SK-N-SH (cell line): ENCODE data around the gene STARD13.

ENCODE experiments used
- CHD2 ChIP-seq: fragments of 150-350 bp; IDR thresholded peaks from 2 replicates; pipeline ENCODE4 v1.6.1; 2018; ENCODE audit warnings: low read length; ENCODE audit not compliant: partially characterized antibody
- ELF1 ChIP-seq: IDR thresholded peaks from 2 replicates; pipeline ENCODE4 v1.4.0; 2012
- FOXM1 ChIP-seq: IDR thresholded peaks from 2 replicates; pipeline ENCODE4 v1.4.0; 2012; ENCODE audit warnings: low read depth, mild to moderate bottlenecking
- MXI1 ChIP-seq: IDR thresholded peaks from 2 replicates; pipeline ENCODE4 v1.6.1; 2012; ENCODE audit warnings: mild to moderate bottlenecking, low read depth, low read length, improper control_type of control experiment
- POLR2AphosphoS5 ChIP-seq: IDR thresholded peaks from 2 replicates; pipeline ENCODE4 v1.6.1; 2012; ENCODE audit warnings: low read depth, low read length
- RAD21 ChIP-seq: IDR thresholded peaks from 2 replicates; pipeline ENCODE4 v1.6.1; 2012; ENCODE audit warnings: mild to moderate bottlenecking, low read length
- SMC3 ChIP-seq: IDR thresholded peaks from 2 replicates; pipeline ENCODE4 v1.6.1; 2012; ENCODE audit warnings: low read depth, low read length, improper control_type of control experiment
- YY1 ChIP-seq: IDR thresholded peaks from 2 replicates; pipeline ENCODE4 v1.4.0; 2012; ENCODE audit warnings: low read depth, mild to moderate bottlenecking
- TF ChIP-seq, protein P1 (sequence below): fragments of 200-600 bp; sonication (generic); IDR thresholded peaks from 2 replicates; pipeline ENCODE4 v1.6.1; 2017; ENCODE audit warnings: antibody characterized with exemption, mild to moderate bottlenecking, moderate library complexity
- TF ChIP-seq, protein P2 (sequence below): IDR thresholded peaks from 2 replicates; pipeline ENCODE4; 2012
- TF ChIP-seq, protein P3 (sequence below): IDR thresholded peaks from 2 replicates; pipeline ENCODE4 v1.4.0; 2012; ENCODE audit warnings: low read depth
- TF ChIP-seq, protein P4 (sequence below): IDR thresholded peaks from 2 replicates; pipeline ENCODE4 v1.4.0; 2012; ENCODE audit warnings: low read depth, borderline replicate concordance
- TF ChIP-seq, protein P5 (sequence below): fragments of 150-350 bp; IDR thresholded peaks from 2 replicates; pipeline ENCODE4 v1.6.1; 2017; ENCODE audit warnings: antibody characterized with exemption, low read length, low read depth, borderline replicate concordance
- TF ChIP-seq, protein P6 (sequence below): IDR thresholded peaks from 2 replicates; pipeline ENCODE4 v1.6.1; 2012; ENCODE audit warnings: mild to moderate bottlenecking, low read depth, low read length, moderate library complexity

DNA sequence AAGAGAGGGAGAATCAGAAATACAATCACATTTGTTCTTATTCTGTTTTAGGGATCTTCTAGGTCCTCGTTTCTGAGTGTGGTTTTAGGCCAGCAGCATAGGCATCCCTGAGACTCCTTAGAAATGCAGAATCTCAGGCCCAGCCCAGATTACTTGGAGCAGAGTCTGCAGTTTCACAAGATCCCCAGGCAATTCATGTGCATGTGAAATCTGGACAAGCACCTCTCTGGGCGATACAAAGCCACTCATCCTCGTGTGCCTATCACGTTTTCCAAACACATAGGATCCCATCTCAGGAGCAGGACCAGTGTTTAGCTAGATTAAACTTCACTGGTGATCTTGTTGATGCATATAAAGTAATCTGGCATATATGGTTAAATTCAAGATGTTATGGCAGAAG, 182.1 kb downstream of the STARD13 start:
- TF ChIP-seq, protein P1, sequence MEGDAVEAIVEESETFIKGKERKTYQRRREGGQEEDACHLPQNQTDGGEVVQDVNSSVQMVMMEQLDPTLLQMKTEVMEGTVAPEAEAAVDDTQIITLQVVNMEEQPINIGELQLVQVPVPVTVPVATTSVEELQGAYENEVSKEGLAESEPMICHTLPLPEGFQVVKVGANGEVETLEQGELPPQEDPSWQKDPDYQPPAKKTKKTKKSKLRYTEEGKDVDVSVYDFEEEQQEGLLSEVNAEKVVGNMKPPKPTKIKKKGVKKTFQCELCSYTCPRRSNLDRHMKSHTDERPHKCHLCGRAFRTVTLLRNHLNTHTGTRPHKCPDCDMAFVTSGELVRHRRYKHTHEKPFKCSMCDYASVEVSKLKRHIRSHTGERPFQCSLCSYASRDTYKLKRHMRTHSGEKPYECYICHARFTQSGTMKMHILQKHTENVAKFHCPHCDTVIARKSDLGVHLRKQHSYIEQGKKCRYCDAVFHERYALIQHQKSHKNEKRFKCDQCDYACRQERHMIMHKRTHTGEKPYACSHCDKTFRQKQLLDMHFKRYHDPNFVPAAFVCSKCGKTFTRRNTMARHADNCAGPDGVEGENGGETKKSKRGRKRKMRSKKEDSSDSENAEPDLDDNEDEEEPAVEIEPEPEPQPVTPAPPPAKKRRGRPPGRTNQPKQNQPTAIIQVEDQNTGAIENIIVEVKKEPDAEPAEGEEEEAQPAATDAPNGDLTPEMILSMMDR = no peak
- TF ChIP-seq, protein P2, sequence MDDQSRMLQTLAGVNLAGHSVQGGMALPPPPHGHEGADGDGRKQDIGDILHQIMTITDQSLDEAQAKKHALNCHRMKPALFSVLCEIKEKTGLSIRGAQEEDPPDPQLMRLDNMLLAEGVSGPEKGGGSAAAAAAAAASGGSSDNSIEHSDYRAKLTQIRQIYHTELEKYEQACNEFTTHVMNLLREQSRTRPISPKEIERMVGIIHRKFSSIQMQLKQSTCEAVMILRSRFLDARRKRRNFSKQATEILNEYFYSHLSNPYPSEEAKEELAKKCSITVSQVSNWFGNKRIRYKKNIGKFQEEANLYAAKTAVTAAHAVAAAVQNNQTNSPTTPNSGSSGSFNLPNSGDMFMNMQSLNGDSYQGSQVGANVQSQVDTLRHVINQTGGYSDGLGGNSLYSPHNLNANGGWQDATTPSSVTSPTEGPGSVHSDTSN = no peak
- TF ChIP-seq, protein P3, sequence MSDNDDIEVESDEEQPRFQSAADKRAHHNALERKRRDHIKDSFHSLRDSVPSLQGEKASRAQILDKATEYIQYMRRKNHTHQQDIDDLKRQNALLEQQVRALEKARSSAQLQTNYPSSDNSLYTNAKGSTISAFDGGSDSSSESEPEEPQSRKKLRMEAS = no peak
- TF ChIP-seq, protein P4, sequence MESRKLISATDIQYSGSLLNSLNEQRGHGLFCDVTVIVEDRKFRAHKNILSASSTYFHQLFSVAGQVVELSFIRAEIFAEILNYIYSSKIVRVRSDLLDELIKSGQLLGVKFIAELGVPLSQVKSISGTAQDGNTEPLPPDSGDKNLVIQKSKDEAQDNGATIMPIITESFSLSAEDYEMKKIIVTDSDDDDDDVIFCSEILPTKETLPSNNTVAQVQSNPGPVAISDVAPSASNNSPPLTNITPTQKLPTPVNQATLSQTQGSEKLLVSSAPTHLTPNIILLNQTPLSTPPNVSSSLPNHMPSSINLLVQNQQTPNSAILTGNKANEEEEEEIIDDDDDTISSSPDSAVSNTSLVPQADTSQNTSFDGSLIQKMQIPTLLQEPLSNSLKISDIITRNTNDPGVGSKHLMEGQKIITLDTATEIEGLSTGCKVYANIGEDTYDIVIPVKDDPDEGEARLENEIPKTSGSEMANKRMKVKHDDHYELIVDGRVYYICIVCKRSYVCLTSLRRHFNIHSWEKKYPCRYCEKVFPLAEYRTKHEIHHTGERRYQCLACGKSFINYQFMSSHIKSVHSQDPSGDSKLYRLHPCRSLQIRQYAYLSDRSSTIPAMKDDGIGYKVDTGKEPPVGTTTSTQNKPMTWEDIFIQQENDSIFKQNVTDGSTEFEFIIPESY = no peak
- TF ChIP-seq RAD21 (no peak), ELF1 (no peak), YY1 (no peak), CHD2 (no peak), POLR2AphosphoS5 (no peak), SMC3 (no peak), MXI1 (no peak), FOXM1 (no peak)
- TF ChIP-seq, protein P5, sequence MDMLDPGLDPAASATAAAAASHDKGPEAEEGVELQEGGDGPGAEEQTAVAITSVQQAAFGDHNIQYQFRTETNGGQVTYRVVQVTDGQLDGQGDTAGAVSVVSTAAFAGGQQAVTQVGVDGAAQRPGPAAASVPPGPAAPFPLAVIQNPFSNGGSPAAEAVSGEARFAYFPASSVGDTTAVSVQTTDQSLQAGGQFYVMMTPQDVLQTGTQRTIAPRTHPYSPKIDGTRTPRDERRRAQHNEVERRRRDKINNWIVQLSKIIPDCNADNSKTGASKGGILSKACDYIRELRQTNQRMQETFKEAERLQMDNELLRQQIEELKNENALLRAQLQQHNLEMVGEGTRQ = no peak
- TF ChIP-seq, protein P6, sequence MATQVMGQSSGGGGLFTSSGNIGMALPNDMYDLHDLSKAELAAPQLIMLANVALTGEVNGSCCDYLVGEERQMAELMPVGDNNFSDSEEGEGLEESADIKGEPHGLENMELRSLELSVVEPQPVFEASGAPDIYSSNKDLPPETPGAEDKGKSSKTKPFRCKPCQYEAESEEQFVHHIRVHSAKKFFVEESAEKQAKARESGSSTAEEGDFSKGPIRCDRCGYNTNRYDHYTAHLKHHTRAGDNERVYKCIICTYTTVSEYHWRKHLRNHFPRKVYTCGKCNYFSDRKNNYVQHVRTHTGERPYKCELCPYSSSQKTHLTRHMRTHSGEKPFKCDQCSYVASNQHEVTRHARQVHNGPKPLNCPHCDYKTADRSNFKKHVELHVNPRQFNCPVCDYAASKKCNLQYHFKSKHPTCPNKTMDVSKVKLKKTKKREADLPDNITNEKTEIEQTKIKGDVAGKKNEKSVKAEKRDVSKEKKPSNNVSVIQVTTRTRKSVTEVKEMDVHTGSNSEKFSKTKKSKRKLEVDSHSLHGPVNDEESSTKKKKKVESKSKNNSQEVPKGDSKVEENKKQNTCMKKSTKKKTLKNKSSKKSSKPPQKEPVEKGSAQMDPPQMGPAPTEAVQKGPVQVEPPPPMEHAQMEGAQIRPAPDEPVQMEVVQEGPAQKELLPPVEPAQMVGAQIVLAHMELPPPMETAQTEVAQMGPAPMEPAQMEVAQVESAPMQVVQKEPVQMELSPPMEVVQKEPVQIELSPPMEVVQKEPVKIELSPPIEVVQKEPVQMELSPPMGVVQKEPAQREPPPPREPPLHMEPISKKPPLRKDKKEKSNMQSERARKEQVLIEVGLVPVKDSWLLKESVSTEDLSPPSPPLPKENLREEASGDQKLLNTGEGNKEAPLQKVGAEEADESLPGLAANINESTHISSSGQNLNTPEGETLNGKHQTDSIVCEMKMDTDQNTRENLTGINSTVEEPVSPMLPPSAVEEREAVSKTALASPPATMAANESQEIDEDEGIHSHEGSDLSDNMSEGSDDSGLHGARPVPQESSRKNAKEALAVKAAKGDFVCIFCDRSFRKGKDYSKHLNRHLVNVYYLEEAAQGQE = no peak
